ENCODE results near the gene MTX1.
"Not testable (repeated sequence)": the region's sequence is repeated elsewhere in the genome, so short reads cannot be mapped to it uniquely, and the experiment has no call there.

MTX1 gene, protein sequence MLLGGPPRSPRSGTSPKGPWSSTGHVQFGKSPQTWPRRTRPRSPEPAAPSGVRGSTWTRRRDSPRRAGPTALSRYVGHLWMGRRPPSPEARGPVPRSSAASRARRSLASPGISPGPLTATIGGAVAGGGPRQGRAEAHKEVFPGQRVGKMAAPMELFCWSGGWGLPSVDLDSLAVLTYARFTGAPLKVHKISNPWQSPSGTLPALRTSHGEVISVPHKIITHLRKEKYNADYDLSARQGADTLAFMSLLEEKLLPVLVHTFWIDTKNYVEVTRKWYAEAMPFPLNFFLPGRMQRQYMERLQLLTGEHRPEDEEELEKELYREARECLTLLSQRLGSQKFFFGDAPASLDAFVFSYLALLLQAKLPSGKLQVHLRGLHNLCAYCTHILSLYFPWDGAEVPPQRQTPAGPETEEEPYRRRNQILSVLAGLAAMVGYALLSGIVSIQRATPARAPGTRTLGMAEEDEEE

DNA sequence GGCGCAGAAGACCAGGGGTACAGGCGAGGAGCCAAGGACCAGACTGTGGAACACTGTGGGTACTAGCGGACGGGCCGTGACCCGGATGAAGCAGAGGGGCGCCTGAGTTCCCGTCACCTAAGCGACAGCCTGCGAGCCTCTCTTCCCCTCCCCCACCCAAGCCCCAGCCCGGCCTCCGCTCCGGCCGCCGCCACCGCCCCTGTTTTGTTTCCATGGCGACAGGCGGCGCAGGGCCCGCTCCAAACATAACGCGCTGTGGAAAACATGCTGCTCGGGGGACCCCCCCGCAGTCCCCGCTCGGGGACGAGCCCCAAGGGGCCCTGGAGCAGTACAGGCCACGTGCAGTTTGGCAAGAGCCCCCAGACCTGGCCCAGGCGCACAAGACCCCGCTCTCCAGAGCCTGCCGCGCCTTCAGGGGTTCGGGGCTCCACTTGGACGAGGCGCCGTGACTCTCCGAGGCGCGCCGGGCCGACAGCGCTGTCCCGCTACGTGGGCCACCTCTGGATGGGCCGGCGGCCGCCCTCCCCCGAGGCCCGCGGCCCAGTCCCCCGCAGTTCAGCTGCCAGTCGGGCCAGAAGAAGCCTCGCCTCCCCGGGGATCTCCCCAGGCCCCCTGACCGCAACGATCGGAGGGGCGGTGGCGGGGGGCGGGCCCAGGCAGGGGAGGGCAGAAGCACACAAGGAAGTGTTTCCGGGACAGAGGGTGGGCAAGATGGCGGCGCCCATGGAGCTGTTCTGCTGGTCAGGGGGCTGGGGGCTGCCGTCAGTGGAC, at the start of gene MTX1:
Gene MTX1 (plus strand): TSS at position 155 of the 771 bp plus-strand sequence. CDS start 110 bp downstream, at position 265.
- Histone ChIP-seq H3K4me3 (peak within 1 kb of the TSS; percentile 81), H3K27ac (peak within 1 kb of the TSS; percentile 97 to 98)
- TF ChIP-seq, protein P1, sequence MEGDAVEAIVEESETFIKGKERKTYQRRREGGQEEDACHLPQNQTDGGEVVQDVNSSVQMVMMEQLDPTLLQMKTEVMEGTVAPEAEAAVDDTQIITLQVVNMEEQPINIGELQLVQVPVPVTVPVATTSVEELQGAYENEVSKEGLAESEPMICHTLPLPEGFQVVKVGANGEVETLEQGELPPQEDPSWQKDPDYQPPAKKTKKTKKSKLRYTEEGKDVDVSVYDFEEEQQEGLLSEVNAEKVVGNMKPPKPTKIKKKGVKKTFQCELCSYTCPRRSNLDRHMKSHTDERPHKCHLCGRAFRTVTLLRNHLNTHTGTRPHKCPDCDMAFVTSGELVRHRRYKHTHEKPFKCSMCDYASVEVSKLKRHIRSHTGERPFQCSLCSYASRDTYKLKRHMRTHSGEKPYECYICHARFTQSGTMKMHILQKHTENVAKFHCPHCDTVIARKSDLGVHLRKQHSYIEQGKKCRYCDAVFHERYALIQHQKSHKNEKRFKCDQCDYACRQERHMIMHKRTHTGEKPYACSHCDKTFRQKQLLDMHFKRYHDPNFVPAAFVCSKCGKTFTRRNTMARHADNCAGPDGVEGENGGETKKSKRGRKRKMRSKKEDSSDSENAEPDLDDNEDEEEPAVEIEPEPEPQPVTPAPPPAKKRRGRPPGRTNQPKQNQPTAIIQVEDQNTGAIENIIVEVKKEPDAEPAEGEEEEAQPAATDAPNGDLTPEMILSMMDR (IDR thresholded peaks at IDR 0.05): no peak
- peak; percentile 98 for DNase-seq (ENCODE audit: low spot score)

DNA sequence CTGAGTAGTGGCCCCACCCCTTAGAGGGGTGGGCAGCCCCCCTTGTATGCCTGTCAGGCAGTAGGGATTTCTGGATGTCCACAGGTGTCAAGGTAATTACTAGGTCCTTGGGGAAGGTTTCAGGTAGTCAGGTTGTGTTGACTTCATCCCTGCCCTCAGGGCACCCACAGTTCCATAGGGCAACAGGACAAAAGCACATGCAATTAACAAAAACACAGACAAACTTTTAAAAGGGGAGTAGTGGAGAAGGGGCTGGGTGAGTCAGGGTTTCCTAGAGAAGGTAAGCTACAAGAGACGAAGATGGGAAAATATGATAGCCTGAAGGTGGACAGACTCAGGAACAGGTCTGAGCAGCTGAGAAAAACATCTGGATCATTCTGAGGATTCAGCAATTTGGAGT, 49.5 kb upstream of the MTX1 start:
- TF ChIP-seq, protein P1 (IDR thresholded peaks at IDR 0.05): no peak
- no peak overlapping the region for H3K27ac ChIP-seq
- no peak overlapping the region for H3K4me3 ChIP-seq
- DNase-seq (ENCODE audit: low spot score): peak; percentile 40

DNA sequence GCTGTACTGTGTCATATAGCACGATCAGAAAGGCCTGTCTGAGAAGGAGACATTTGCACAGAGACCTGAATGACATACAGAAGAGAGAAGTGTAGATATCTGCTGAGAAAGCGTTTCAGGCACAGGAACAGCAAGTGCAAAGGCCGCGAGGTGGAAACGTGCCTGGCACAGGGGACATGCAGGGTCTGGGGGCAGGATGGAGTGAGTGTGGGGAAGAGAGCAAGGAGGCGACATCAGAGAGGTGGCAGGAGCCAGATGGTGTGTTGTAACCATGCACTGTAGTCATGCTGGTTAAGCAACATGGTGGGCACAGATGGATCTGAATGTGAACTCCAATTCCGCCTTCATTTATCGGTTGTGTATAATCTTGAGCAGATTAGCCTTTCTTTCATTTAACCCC, 48.4 kb upstream of the MTX1 start:
- TF ChIP-seq, protein P1 (IDR thresholded peaks at IDR 0.05): no peak
- H3K27ac ChIP-seq: no peak overlapping the region
- DNase-seq (ENCODE audit: low spot score): peak; percentile 66
- H3K4me3 ChIP-seq: no peak overlapping the region

DNA sequence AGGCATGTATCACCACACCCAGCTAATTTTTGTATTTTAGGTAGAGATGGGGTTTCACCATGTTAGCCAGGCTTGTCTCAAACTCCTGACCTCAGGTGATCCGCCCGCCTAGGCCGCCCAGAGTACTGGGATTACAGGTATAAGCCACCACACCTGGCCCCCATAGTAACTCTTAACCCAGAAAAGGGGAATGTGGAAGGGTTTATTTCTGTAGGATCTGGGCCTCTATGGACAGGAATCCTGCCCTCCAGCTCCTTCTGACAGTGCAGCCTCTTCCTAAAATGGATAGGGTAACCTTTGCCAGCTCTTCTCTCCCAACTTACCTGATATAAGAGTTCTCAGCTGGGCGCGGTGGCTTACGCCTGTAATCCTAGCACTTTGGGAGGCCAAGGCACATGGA, 45.9 kb upstream of the MTX1 start:
- H3K27ac ChIP-seq, H3K4me3 ChIP-seq: not testable (repeated sequence)
- DNase-seq (ENCODE audit: low spot score): peak; percentile 43

DNA sequence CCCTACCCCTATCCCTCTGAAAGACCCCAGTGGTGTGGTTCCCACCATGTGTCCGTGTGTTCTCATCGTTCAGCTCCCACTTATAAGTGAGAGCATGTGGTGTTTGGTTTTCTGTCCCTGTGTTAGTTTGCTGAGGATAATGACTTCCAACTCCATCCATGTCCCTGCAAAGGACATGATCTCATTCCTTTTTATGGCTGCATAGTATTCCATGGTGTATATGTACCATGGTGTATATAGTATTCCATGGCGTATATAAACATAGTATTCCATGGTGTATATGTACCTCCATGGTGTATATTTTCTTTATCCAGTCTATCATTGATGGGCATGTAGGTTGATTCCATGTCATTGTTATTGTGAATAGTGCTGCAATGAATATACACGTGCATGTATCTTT, 44.7 kb upstream of the MTX1 start:
- not testable (repeated sequence) for DNase-seq (ENCODE audit: low spot score); H3K27ac ChIP-seq; H3K4me3 ChIP-seq

DNA sequence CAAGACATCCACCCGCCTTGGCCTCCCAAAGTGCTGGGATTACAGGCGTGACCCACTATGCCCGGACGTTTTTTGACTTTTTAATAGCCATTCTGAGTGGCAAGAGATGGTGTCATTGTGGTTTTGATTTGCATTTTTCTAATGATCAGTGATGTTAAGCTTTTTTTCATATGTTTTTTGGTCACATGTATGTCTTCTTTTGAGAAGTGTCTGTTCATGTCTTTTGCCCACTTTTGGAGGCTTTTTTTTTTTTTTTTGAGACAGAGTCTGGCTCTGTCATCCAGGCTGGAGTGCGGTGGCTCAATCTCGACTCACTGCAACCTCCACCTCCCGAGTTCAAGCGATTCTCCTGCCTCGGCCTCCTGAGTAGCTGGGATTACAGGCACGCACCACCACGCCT, 43.9 kb upstream of the MTX1 start:
- not testable (repeated sequence) for H3K27ac ChIP-seq, H3K4me3 ChIP-seq
- DNase-seq (ENCODE audit: low spot score): peak; percentile 0

DNA sequence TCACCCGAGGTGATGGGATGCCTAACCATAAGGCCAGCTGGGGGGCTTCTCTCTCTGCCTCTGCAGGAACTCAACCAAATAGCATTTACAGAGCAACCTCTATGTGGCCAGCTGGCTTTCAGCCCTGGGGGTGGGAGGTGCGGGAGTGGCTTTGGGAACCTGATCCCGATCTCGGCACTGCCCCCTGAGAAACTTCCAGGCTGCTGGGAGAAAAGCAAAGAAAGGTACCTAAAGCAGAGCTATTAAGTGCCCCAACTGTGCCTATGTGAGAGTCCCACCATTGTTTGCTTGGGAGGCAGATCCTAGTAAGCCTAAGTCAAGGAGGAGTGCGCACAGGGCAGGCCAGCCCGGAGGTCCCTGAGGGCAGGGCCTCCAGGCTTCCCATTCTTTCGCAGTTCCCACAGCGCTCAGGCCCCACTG, 42.4 kb upstream of the MTX1 start:
- Histone ChIP-seq H3K4me3 (no peak overlapping the region), H3K27ac (peak overlapping the region in 1 of 2 donors; percentile 44)
- TF ChIP-seq, protein P1 (IDR thresholded peaks at IDR 0.05): no peak
- peak; percentile 70 for DNase-seq (ENCODE audit: low spot score)

DNA sequence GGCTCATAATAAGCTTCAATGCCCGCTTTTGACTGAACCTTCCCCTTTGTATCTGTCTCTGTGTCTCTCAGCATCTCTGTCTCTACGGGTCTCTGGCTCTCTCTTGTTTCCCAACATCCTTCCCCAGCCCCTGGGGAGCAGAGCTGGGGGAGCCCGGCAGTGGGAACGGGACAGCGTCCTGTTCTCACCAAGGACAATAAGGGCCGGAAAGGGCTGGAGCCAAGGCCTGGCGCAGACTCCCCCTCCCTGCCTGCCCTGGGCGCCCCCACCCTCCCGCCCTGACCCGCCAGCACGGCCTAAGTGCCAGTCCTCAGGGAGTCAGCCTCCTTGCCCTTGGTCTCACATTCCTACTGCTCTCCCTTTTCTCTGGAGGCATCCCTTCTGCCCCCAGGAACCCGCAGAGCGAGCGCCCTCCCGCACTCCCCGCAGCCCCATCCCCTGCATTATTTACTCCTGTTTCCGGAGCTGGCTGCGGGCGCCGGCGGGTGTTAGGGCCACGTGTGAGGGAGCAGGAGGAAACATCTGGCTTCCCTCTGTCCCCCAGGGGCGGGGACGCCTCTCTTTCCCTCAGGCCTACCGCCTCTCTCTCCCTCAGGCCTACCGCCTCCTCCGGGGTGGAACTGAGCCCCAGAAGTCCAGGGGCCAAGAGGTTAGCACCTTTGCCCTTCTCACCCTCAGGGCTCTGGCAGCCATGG, 41.9 kb upstream of the MTX1 start:
- peak; percentile 72 for DNase-seq (ENCODE audit: low spot score)
- TF ChIP-seq, protein P1 (IDR thresholded peaks at IDR 0.05): no peak
- Histone ChIP-seq H3K27ac (peak overlapping the region in 1 of 2 donors; percentile 44), H3K4me3 (peak overlapping the region; percentile 27)

Data from coronary artery (tissue), 2 donors.